Stimulated activated CD8-positive, alpha-beta memory T cell treated with anti-CD3 and anti-CD28 coated beads, Interleukin-7, amount 100 ng/mL, for 4 hours (primary cell): Measurements from ENCODE around the gene CRYBA2.
A peak's percentile ranks its signal among the peaks of the same experiment; 100 is the strongest.

Experiments used
- DNase-seq, 2 donors: peaks; one replicate each; pipeline ENCODE4 v3.0.0-alpha.2; 2020; ENCODE audit warnings: low read depth in 2 of 2

Gene CRYBA2

DNA sequence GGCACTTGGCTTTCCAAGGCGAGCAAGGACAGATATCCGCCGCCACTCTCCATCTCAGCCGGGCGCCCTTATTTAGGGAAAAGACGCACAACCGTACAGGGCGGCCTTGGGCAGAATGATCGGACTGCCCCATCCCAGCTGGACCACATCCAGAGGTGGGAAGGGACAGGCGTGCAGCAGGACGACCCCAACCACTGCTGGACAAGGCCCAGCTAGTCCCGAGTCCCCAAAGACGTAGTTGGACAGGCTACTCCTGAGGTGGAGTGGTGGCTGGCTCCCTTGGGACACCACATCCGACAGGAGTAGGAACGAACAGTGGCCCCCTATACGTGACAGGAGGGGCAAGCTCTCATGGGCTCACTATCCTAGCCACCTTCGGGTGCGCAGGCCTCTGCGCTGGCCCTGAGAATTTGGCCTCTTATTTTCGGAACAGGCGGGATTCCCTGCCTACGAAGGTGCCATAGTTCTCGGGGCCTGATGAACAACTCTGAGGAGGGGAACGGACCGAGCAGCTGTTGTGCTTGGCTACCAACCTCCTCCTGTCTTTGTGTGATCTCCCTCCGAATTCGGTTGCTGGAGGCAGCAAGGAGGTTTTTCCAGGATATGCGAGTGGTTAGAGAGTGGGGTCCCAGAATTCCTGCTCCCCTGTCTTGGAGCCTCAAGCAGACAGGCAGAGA is 10.5 kb downstream of the CRYBA2 start:
- no peak for DNase-seq

DNA sequence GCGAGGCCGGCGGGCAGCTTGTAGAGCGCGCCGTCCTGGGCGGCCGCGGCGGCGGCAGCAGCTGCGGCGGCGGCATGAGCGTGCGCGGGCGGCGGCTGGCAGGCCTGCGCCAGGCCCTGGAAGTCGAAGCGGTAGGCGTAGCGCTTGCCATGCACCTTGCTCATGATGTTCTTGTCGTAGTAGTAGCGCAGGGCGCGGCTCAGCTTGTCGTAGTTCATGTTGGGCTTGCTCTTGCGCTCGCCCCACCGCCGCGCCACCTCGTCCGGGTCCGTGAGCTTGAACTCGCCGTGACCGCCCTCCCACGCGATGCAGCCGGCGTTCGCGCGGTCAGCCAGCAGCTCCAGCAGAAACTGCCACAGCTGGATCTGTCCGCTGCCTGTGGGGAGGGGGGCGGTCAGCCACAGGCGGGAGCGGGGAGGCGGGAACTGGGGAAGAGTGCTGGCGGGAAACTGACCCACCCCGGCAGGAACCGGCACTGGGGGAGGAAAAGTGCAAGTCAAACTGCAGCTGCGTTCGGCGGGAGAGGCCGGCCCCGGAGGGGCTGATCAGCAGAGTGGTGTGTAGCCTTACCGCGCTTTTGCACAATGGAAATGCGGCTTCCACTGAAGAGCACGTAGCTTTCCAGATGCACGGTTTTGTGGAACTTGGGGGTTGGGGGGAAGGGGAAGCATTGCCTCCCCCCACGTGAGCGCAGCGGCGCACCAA is 11.2 kb downstream of the CRYBA2 start:
- peak in 1 of 2 donors; percentile 34 for DNase-seq

DNA sequence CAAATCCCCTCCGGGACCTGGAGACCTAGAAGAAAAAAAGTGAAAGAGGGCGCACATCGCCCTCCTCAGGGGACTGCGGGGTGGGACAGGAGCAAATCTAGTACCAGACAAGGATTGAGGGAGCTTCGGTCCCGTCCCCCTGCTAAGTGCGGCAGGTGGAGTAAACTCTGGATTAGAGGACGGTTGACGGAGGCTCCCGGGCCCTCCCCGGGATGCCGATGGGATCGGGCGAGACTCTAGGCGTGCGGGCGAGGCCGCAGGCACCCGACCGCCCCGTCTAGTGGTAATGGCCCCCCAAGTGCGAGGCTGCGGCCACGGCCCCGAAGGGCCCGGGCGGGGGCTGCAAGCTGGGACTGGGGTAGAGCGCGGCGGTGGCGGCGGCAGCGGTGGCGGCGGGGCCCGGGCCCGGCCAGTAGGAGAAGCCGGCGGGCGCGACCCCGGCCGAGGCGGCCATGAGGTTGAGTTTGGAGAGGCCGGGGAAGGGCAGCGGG is 11.8 kb downstream of the CRYBA2 start:
- no peak for DNase-seq

DNA sequence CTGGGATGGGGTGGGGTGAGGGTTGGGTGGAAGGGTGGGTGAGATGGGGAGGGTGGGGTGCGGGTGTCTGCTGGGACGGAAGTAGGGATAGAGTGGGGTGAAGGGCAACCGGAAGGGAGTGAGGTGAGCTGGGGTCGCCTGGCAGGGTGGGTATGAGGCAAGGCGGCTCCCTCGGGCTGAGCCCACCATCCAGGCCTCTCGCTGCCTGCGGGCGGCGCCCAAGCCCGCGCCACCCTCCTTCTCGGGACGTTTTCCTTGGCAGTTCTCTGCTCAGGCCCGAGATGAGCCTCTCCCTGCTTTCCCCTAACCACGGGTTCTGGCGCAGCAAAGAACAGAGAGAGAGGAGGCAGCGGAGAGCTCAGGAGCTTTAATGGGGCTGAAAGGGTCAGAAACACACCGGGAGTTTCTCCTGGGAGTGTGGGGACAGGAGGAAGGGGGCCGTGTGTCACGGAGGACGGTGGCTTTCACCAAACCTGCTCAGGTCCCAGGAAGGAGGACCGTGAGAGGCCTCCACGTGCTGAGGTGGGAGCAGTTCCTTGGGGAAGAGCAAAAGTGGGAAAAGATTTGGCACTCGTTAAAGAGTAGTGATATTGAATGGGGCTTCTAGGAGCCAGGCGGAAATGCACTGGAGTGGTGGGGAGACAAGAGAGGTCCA is 12.4 kb downstream of the CRYBA2 start:
- no peak for DNase-seq

DNA sequence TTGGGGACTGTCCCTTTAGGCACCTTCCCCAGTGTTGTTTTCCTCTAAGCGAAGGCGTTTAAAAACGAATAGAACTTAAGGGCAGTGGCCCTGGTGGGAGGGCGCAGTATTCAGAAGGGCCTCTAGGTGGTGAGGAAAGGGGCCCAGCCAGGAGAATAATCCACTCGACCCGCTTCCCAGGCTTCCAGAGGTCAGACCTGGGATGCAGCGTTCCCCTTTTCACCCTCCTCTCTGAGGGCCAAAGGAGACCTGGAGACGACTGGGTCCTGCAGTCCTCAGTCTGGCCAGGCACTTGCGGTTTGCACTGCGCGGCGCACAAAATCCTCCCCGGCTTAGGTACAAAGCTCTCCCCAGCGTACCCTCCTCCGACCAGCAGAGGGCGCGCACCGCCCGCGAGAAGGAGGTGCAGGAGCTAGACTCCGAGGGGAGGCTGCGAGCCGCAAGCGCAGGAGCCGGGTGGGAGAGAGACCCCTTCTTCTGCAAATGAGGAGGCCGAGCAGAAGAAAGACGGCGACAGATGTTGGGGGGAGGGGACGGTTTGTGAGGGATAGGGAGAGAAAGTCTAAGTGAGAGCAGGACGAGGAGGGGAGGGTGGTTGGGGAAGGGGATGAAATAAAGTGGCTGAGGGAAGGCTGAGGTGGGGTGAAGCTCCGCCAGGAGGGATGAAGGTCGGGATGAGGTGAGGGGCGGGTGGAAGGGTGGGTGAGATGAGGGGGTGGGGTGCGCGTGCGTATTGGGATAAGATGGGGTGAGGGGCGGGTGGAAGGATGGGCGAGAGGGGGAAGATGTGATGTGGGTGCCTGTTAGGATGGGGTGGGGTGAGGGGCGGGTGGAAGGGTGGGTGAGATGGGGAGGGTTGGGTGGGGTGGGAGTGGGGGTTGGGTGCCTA is 13.1 kb downstream of the CRYBA2 start:
- DNase-seq, result peak; percentile 65 to 71

DNA sequence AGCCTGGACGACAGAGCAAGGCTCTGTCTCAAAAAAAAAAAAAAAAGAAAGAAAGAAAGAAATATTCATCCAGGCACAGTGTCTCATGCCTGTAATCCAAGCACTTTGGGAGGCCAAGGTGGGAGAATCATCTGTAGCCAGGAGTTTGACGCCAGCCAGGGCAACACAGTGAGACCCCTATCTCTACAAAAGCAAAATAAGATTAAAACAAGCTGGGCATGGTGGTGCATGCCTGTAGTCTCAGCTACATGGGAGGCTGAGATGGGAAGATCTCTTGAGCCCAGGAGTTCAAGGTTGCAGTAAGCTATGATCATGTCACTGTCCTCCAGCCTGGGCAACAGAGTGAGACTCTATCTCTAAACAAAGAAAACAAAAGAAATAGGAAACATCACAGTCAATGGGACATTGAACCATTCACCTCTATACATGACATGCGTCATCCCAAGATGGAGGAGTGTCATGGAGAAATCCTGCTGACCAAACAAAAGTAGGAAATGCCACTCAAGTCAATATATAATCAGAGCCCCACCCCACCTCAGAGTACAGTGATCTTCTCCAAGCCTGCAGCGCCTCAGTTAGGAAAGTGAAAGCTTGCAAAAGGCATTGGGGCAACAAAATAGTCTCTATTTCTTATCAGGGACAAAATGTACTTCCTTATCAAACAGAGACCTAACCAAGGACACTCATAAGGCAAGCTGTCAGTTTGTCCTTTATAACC is 18.0 kb downstream of the CRYBA2 start:
- DNase-seq, result no peak

DNA sequence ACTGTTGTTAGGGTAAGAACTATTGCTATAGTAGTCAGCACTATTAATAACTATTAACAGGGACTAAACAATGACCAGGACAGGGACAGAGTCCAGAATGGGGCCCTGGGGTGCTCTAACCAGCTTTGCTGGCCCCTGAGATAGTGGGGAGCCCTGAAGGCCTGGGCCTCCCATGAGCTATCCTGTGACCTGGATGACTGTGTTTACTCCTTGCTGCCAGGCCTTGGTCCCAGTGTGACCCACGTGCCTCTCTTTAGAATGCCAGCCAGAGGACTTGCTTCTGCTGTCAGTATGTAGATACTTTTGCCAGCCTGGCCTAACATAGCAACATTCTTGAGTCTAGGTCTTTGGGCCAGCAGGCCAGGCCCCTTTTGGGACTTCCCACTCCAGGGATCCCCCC is 22.3 kb downstream of the CRYBA2 start:
- no peak for DNase-seq

DNA sequence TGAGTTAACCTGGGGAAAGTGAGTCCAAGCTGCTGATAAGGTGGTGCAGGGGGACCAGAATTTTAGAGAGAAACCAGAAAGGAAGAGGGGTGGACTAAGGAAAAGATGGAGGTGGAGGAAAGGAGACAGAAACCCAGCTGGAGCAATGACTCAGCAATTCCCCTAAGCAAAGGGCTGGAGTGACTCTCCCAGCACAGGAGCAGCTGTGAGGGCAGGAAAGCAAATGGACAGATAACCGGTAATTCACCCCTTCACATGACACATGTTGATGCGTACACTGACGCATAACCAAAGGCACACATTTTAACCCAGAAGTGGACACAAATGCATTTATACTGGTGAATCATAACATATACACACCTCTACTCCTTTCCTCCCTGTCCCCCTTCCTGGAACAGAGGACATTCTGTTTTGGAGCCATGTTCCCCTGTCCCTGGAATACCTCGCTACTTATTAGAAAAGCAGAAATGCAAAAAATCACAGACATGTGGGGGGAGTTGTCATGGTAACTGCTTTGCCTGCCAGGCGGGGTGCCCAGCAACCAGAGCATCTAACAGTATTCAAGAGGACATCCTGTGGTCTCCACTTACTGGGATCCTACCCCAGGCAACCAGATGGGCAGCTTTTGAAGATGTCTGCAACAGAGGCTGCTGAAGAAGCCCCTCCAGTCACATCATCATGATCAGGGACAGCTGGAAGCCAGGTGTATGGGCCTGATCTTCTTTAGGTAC is 29.0 kb downstream of the CRYBA2 start:
- DNase-seq, result no peak

DNA sequence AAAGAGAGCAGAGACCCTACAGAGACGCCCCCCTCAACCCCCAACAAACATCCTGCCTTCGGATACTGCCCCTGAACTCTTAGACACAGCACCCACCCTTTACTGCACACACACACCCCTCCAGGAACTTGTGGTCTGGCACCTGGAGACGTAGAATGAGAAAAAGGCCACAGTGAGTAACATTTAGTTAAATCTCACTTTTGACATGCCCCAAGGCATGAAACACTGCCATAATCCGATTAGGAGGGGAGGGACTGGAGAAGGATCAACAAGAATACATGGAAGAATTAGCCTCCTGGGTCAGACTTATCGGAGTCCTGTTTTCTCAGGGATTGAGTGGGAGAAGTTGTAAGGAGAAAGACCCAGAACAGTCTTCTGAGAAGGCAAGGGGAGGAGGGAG is 29.6 kb downstream of the CRYBA2 start:
- no peak for DNase-seq

DNA sequence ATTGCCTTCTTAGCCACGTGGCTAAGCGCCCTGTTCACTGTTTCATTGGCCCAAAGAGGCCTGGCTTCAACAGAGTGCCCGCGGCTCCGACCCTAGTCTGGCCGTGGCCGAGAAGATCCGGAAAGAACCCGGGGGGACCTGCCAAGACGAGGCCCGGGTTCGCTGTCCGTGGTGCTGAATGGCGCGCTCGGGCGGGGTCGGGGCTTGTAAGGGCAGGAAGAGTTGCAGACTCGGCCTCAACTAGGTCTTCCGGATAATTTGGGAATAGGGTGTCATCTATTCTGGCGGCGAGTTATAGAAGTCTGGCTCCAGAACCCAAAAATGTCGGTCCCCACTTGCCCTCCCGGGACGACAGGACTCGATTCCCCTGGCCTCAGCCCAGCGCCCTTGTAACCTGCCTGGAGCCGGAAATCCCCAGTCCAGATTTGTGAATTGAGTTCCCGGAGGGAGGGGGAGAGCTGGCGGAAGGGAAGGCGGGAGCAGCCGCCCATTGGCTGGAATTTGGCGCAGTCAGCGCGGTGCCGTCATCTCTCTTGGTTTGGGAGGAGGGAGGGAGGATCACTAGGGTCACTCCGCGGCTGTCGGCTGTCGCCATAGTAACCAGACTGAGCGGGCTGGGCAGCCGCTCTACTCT is 30.2 kb downstream of the CRYBA2 start:
- peak in 1 of 2 donors; percentile 19 for DNase-seq

DNA sequence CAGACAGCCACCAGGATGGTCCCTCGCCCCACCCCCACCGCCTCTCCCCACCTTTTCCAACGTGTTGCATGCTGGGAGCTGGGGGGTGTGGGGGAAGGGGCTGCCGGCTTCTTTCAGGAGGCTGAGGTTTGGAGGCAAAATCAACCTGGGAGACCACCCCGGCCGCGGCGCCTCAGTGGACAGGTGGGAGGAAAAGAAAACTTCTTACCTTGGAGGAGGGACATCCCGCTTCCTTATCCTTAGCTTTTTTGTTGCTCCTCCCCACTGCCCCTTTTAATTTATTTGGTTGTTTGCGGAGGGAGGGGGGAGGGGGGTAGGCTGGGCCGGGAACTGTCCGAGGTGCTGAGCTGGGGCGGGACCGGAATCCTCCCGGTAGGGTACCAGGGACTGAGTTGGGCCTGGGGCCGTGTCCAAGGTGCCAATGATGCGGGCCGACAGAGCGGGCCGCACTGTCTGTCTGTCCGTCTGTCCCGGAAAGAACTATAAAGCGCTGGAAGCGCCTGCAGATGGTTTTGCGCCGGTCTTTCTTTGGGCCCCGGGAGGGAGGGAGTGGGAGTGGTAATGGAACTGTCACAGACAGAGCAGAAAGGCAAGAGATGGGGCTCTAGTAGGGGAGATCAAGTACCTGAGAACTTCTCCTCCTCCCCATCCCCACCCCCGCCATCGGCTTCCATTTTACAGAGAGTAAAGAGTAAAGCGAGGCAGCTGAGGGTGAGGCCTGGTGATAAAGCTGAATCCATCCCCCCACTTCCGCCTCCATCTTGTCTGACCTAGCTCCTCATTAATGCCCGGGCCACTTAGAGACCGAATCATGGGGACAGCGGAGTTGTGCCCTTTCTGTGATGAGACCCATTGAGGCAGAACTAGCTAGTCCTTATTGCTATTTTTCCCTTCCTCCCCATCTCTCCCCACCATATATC is 31.3 kb downstream of the CRYBA2 start:
- no peak for DNase-seq

DNA sequence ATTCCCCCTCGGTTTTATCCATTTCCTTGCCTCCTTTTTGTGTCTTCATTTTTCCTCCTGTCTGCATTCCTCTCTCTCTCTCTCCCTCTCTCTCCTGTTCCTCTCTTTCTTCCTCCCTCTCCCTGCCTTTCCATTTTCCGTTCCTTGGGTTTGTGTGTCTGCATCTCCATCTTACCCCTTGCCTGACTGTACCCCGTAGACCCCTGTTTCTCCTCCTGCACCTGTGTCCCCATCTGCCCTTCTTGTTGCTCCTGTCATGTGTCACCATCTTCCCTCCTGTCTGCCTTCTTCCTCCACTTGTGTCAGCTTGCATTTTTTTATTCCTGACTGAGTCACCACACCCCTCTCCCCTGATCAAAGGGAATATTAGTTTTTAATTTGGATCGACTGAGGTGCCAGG is 32.0 kb downstream of the CRYBA2 start:
- DNase-seq, result no peak

DNA sequence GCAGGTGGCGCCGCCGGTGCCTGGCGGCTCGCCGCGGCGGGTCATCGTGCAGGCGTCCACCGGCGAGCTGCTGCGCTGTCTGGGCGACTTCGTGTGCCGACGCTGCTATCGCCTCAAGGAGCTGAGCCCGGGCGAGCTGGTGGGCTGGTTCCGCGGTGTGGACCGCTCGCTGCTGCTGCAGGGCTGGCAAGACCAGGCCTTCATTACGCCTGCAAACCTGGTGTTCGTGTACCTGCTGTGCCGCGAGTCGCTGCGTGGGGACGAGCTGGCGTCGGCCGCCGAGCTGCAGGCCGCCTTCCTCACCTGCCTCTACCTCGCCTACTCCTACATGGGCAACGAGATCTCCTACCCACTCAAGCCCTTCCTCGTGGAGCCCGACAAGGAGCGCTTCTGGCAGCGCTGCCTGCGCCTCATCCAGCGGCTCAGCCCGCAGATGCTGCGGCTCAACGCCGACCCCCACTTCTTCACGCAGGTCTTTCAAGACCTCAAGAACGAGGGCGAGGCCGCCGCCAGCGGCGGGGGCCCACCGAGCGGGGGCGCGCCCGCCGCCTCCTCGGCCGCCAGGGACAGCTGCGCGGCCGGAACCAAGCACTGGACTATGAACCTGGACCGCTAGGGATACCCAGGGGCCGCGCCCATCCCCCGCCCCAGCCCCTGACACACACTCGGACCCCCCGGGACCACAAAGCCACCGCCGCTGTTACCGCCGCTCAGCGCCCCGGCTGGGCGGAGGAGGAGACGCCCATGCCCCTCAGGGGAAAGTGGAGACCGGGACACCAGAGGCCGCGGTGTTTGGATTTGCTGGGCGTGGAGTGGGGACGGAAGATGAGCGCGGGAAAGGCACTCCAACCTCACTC is 32.7 kb downstream of the CRYBA2 start:
- DNase-seq, result no peak

DNA sequence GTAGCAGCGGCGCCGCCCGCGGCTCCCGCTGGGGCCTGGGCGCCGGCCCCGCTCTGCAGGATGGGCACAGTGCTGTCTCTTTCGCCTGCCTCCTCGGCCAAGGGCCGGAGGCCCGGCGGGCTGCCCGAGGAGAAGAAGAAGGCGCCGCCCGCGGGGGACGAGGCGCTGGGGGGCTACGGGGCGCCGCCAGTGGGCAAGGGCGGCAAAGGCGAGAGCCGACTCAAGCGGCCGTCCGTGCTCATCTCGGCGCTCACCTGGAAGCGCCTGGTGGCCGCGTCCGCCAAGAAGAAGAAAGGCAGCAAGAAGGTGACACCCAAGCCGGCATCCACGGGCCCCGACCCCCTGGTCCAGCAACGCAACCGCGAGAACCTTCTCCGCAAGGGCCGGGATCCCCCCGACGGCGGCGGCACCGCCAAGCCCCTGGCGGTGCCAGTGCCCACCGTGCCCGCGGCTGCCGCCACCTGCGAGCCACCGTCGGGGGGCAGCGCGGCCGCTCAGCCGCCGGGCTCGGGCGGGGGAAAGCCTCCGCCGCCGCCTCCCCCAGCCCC is 33.4 kb downstream of the CRYBA2 start:
- DNase-seq, result no peak

DNA sequence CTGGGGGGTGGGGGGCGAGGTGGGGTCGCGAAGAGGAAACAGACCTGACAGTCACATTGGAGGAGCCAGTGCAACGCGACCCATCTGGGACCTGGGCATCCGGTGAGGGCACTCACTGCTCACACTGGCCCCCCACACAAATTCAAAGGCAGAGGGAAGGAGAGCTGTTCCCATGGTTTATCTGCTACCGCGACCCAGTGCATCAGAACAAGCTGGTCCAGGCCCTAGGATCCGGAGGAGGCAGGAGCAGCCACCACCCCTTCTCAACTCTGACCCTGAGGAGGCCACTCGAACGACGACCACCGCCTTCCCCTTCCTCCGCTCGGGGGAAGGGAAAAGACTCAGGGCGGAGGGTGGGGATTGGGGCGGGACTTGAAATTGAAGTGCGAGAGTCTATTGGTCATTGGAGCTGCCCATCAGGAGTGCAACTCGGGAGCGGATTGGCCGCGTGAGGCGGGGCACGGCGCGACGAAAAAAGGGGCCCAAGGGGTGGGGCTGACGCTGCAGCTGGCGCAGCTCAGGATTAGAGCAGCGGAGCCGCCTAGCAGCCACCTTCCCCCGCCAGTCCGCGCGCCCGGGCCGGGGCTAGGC is 34.0 kb downstream of the CRYBA2 start, which contains the start of gene CDK5R2:
TSS of gene CDK5R2 (plus strand) at position 526 of the 591 bp plus-strand sequence. CDS start 155 bp downstream, outside the sequence.
- peak; percentile 18 to 54 for DNase-seq

DNA sequence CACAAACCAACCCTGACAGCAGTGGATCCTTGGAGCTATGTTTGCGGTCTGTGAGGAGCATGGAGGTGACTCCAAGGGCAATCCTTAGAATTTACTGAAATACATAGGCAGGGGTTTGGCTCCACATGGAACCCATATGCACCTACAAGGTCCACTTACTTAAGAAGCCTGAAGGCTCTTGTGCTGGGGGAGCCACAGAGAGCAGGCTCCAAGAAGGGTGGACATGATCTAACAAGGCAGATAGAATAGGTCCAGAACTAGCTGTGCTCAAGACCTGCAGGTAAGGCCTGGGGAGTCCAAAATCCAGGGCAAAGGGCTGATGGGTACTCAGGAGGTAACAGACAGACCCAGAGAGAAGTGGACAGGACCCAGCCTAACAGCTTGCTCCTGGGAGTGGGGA is 34.9 kb downstream of the CRYBA2 start:
- DNase-seq, result no peak

DNA sequence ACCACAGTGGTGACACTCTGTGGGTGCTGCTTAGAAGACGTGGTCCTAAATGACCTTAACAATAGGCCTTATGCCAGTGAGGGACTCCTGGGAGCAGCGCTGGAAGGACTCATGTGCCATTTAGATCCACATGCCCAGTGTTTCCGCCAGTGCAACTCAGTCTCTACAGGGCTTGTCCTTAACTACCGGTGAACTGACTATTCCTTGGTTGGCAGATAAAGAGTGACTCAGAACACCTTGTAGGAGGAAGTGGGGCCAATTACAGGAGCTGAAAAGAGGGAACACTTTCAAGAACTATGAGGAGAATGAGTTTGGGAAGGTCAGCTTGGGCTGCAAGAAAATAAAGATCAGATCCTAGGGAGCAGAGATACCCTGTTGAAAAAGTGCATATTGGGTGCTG is 35.6 kb downstream of the CRYBA2 start:
- no peak for DNase-seq
